ENCODE data around the gene P3H3. TPM values are rescaled to one million over a fixed set of nuclear protein-coding genes. Genes with fewer than 3 reads are reported as not detected.

Gene P3H3
- total and polyA plus RNA-seq, 9 of the 15 experiments (the other 6 are each of a cell fraction or from before 2014, with no cell fraction given), result 0.03 to 15.0 (median 4.8) TPM

GRCh38 chr12:6868211-6869048 lies 40.2 kb downstream of the P3H3 start:
- peak overlapping the region; percentile 87 to 98 for H3K9ac ChIP-seq (ENCODE audit: insufficient read depth in 1 of 2, low read depth in 2 of 2, low read length in 2 of 2)
- in situ Hi-C loops (cut with MboI), result loop anchor here (5.0 kb wide), 1 partner anchor 74 kb away; the partner anchor contains the start of genes C12orf57 and RNU7-1
- intact Hi-C loops (cut with micrococcal nuclease), result loop anchor here (5.0 kb wide), 1 partner anchor 74 kb away; the partner anchor contains the start of genes C12orf57 and RNU7-1
- peaks cover 61% of the 10 kb centered on the region for H3K36me3 ChIP-seq (ENCODE audit: control insufficient read depth, insufficient read depth, low read length)
- POLR2A ChIA-PET, result interaction anchor here (0.5 to 11.3 kb wide), 26 partner anchors 10 to 1050 kb away, joined by 3 to 174 read pairs (median 4); partner anchors contain the start of genes C12orf57, CDCA3, MLF2 and RNU7-1
- peak overlapping the region; percentile 94 for H3K27ac ChIP-seq (ENCODE audit: extremely low read depth, low read depth, low read length)
- no peak overlapping the region for H2AFZ ChIP-seq (ENCODE audit: low read depth, low read length)
- CTCF ChIA-PET (ENCODE audit: low intra/inter-chr PET ratio), result interaction anchor here (0.9 to 1.5 kb wide), 4 partner anchors 93 to 245 kb away, joined by 3 to 5 read pairs (median 3); no protein-coding TSS in a partner anchor
- ATAC-seq (no peak), DNase-seq (ENCODE audit: extremely low read depth in 1 of 4, low spot score in 3 of 4) (peak in 2 of 4 experiments; percentile 13 to 36), FAIRE-seq (peak; percentile 58)
- peak overlapping the region; percentile 87 for H3K4me2 ChIP-seq (ENCODE audit: insufficient read depth, low read length)
- no TSS peak for BruUV-seq (replicated peaks)
- H3K9me3 ChIP-seq (replicated peaks; ENCODE audit: control insufficient read depth, insufficient read depth, low read depth, low read length), result no peaks in the 10 kb centered on the region
- peak overlapping the region; percentile 96 for H3K4me3 ChIP-seq
- H3K9me1 ChIP-seq (ENCODE audit: control insufficient read depth, insufficient read depth, low read length), result no peaks in the 10 kb centered on the region
- H3K79me2 ChIP-seq (ENCODE audit: control insufficient read depth, insufficient read depth, low read length), result peaks cover 51% of the 10 kb centered on the region
- no peaks in the 10 kb centered on the region for H3K27me3 ChIP-seq (ENCODE audit: control insufficient read depth in 2 of 2, insufficient read depth in 2 of 2, low read length in 2 of 2)
- H4K20me1 ChIP-seq (replicated peaks; ENCODE audit: control insufficient read depth, insufficient read depth, low read length), result peaks cover 47% of the 10 kb centered on the region
- WGBS (ENCODE audit: insufficient coverage, low coverage, missing lambda C conversion rate), result 1% methylated on average over 17 of the region's 22 CpGs
- peaks cover 33 to 58% of the 10 kb centered on the region in 2 experiments; a peak in 4 of 5 replicates for H3K4me1 ChIP-seq (replicated peaks in 1 of 2; ENCODE audit: control insufficient read depth in 2 of 2, insufficient read depth in 2 of 2, low read length in 2 of 2)
- TF ChIP-seq, protein P1, sequence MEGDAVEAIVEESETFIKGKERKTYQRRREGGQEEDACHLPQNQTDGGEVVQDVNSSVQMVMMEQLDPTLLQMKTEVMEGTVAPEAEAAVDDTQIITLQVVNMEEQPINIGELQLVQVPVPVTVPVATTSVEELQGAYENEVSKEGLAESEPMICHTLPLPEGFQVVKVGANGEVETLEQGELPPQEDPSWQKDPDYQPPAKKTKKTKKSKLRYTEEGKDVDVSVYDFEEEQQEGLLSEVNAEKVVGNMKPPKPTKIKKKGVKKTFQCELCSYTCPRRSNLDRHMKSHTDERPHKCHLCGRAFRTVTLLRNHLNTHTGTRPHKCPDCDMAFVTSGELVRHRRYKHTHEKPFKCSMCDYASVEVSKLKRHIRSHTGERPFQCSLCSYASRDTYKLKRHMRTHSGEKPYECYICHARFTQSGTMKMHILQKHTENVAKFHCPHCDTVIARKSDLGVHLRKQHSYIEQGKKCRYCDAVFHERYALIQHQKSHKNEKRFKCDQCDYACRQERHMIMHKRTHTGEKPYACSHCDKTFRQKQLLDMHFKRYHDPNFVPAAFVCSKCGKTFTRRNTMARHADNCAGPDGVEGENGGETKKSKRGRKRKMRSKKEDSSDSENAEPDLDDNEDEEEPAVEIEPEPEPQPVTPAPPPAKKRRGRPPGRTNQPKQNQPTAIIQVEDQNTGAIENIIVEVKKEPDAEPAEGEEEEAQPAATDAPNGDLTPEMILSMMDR (IDR thresholded peaks at IDR 0.05 in 2 of 3, conservative IDR thresholded peaks at IDR 0.05 in 1 of 3; ENCODE audit: insufficient read depth in 2 of 3, low read depth in 1 of 3, low read length in 3 of 3), result peak in 2 of 3 experiments; percentile 14 to 22; a peak in 1 of 6 replicates
- TF ChIP-seq SMARCB1 (IDR thresholded peaks at IDR 0.05; ENCODE audit: insufficient read length, low read depth), result no peak
- TF ChIP-seq DACH1 (IDR thresholded peaks at IDR 0.05; ENCODE audit: partially characterized antibody), result no peak
- no peak for TF ChIP-seq TARDBP (IDR thresholded peaks at IDR 0.05)
- no peak for TF ChIP-seq ZNF3 (CRISPR knock-in tag; IDR thresholded peaks at IDR 0.05)
- TF ChIP-seq, protein P2, sequence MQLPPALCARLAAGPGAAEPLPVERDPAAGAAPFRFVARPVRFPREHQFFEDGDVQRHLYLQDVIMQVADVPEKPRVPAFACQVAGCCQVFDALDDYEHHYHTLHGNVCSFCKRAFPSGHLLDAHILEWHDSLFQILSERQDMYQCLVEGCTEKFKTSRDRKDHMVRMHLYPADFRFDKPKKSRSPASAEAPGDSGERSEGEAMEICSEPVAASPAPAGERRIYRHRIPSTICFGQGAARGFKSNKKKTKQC (CRISPR knock-in tag; IDR thresholded peaks at IDR 0.05), result no peak
- no peak for TF ChIP-seq MCM2 (IDR thresholded peaks at IDR 0.05; ENCODE audit: low read depth)
- TF ChIP-seq U2AF2 (optimal IDR thresholded peaks at IDR 0.05; ENCODE audit: low read depth, low read length), result no peak
- no peak for TF ChIP-seq MLLT1 (IDR thresholded peaks at IDR 0.05)
- 0 out of 2 replicates have a peak, but pooled peaks have one; percentile 29 for TF ChIP-seq MED1 (CRISPR knock-in tag; IDR thresholded peaks at IDR 0.05; ENCODE audit: borderline replicate concordance)
- 0 out of 2 replicates have a peak, but pooled peaks have one; percentile 84 for TF ChIP-seq FOXK1 (CRISPR knock-in tag; IDR thresholded peaks at IDR 0.05; ENCODE audit: borderline replicate concordance)
- no peak for TF ChIP-seq ELF4 (CRISPR knock-in tag; IDR thresholded peaks at IDR 0.05)
- TF ChIP-seq SAFB (IDR thresholded peaks at IDR 0.05; ENCODE audit: borderline replicate concordance, low read depth, low read length), result no peak
- TF ChIP-seq SNRNP70 (optimal IDR thresholded peaks at IDR 0.05; ENCODE audit: low read depth, low read length), result peak; percentile 94
- TF ChIP-seq PTBP1 (IDR thresholded peaks at IDR 0.05; ENCODE audit: low read depth, low read length), result peak; percentile 75; the same call in 1 of the 2 replicates
- no peak for TF ChIP-seq RBM14 (IDR thresholded peaks at IDR 0.05; ENCODE audit: borderline replicate concordance, insufficient read depth, low read depth, low read length)
- TF ChIP-seq SIN3A (IDR thresholded peaks at IDR 0.05; ENCODE audit: borderline replicate concordance in 2 of 2, control insufficient read depth in 1 of 2, low read depth in 2 of 2, low read length in 2 of 2), result 0 out of 4 replicates have a peak, but pooled peaks of 1 of the 2 experiments have one; percentile 9

All from K562 (cell line).